Astrocyte (in vitro differentiated cells and primary cell): ENCODE results near the gene LIPJ. TPM values are rescaled to one million over a fixed set of nuclear protein-coding genes. Genes with fewer than 3 reads are reported as not detected.

Experiments used
- DNase-seq: peaks from one replicate; pipeline ENCODE4 v3.0.0-alpha.2; 2010; ENCODE audit warnings: low read depth
- FAIRE-seq: peaks from 2 replicates; lab custom pipeline; 2011; peaks lifted over from hg19 to GRCh38; lab: Jason Lieb, UNC
- H2AFZ ChIP-seq: 2 replicates; pipeline ENCODE4 v1.6.0; 2012; ENCODE audit warnings: low read depth, low read length, inconsistent platforms
- H3K27ac ChIP-seq: 2 replicates; pipeline ENCODE4 v1.5.1; 2011; ENCODE audit warnings: low read depth, low read length, inconsistent platforms
- H3K27me3 ChIP-seq: 2 replicates; pipeline ENCODE4 v1.6.0; 2011; ENCODE audit warnings: low read length, inconsistent platforms; ENCODE audit not compliant: insufficient read depth
- H3K36me3 ChIP-seq: 2 replicates; pipeline ENCODE4 v1.5.1; 2011; ENCODE audit warnings: low read length, inconsistent platforms; ENCODE audit not compliant: insufficient read depth
- H3K4me1 ChIP-seq: 2 replicates; pipeline ENCODE4 v1.5.1; 2011; ENCODE audit warnings: low read length, inconsistent platforms; ENCODE audit not compliant: insufficient read depth
- H3K4me2 ChIP-seq: 2 replicates; pipeline ENCODE4 v1.6.0; 2012; ENCODE audit warnings: low read length, inconsistent platforms
- H3K4me3 ChIP-seq: 2 replicates; pipeline ENCODE4 v1.5.1; 2011; ENCODE audit warnings: low read depth, mild to moderate bottlenecking, low read length, inconsistent platforms; ENCODE audit not compliant: insufficient read depth
- H3K79me2 ChIP-seq: 2 replicates; pipeline ENCODE4 v1.6.0; 2012; ENCODE audit warnings: mild to moderate bottlenecking, low read length, inconsistent platforms; ENCODE audit not compliant: insufficient read depth
- H3K9ac ChIP-seq: 2 replicates; pipeline ENCODE4 v1.6.0; 2012; ENCODE audit warnings: mild to moderate bottlenecking, low read length, inconsistent platforms
- H3K9me3 ChIP-seq: 2 replicates; pipeline ENCODE4 v1.5.1; 2012; ENCODE audit warnings: low read depth, mild to moderate bottlenecking, low read length, inconsistent platforms; ENCODE audit not compliant: insufficient read depth
- H4K20me1 ChIP-seq: 2 replicates; pipeline ENCODE4 v1.6.0; 2012; ENCODE audit warnings: low read length, inconsistent platforms; ENCODE audit not compliant: insufficient read depth
- H3K27ac Mint-ChIP-seq: one replicate; pipeline ENCODE4 v1.8.0; 2021; ENCODE audit warnings: mild to moderate bottlenecking, mixed read lengths; ENCODE audit not compliant: unreplicated experiment
- H3K27me3 Mint-ChIP-seq: one replicate; pipeline ENCODE4 v1.8.0; 2021; ENCODE audit warnings: low read depth, mixed read lengths; ENCODE audit not compliant: unreplicated experiment
- H3K36me3 Mint-ChIP-seq: one replicate; pipeline ENCODE4 v1.8.0; 2021; ENCODE audit warnings: low read depth, mixed read lengths; ENCODE audit not compliant: unreplicated experiment
- H3K4me1 Mint-ChIP-seq: one replicate; pipeline ENCODE4 v1.8.0; 2021; ENCODE audit warnings: low read depth, mixed read lengths; ENCODE audit not compliant: unreplicated experiment
- H3K4me3 Mint-ChIP-seq: one replicate; pipeline ENCODE4 v1.8.0; 2021; ENCODE audit warnings: mild to moderate bottlenecking, moderate library complexity, mixed read lengths; ENCODE audit not compliant: unreplicated experiment
- H3K9me3 Mint-ChIP-seq: one replicate; pipeline ENCODE4 v1.8.0; 2021; ENCODE audit warnings: mild to moderate bottlenecking, mixed read lengths; ENCODE audit not compliant: unreplicated experiment
- EZH2 ChIP-seq: IDR thresholded peaks from 2 replicates; pipeline ENCODE4 v1.6.1; 2012; ENCODE audit warnings: mild to moderate bottlenecking, low read length, inconsistent platforms; ENCODE audit not compliant: insufficient read depth
- total RNA-seq: library from RNA; stranded (reverse); gene quantifications from 2 replicates; pipeline ENCODE4 v1.2.1, GENCODE V29; 2021
- TF ChIP-seq, protein P1 (sequence below): IDR thresholded peaks from 2 replicates; pipeline ENCODE4 v1.5.1; 2011; ENCODE audit warnings: low read depth, mild to moderate bottlenecking, inconsistent platforms, low read length, moderate library complexity; ENCODE audit not compliant: insufficient read depth

Gene LIPJ
- total RNA-seq, 1 donor from 2014 or later, result not detected

DNA sequence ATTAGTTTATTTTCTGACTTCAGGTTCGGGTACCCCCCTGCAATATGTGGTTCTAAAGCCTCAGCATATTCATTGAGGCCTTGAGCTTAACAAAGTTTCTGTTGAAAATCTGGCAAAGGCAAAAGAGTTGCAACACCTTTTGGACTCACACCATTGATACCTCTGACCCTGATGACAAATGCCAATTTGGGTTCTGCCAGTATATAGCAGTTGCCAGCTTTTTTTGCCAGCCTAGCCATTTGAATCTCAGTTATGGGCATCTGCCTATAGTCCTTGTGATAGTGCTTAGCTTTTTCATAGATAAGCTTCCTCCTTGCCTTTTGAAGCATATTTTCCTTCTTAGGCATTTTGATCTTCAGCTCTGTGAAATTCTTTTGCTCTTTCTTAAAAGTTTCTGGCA lies 31.9 kb downstream of the LIPJ start:
- no peaks in the 10 kb centered on the region for H3K27me3 Mint-ChIP-seq
- Histone ChIP-seq H3K4me3 (no peak overlapping the region), H3K36me3 (no peaks in the 10 kb centered on the region), H3K79me2 (no peaks in the 10 kb centered on the region), H3K4me1 (no peaks in the 10 kb centered on the region), H3K27me3 (no peaks in the 10 kb centered on the region), H3K9ac (no peak overlapping the region), H3K9me3 (no peaks in the 10 kb centered on the region), H4K20me1 (no peaks in the 10 kb centered on the region), H3K27ac (no peak overlapping the region), H2AFZ (no peak overlapping the region), H3K4me2 (no peak overlapping the region)
- peaks cover 3% of the 10 kb centered on the region for H3K9me3 Mint-ChIP-seq
- DNase-seq, result no peak
- H3K36me3 Mint-ChIP-seq, result no peaks in the 10 kb centered on the region
- no peak for FAIRE-seq
- TF ChIP-seq EZH2, result no peak
- TF ChIP-seq, protein P1, sequence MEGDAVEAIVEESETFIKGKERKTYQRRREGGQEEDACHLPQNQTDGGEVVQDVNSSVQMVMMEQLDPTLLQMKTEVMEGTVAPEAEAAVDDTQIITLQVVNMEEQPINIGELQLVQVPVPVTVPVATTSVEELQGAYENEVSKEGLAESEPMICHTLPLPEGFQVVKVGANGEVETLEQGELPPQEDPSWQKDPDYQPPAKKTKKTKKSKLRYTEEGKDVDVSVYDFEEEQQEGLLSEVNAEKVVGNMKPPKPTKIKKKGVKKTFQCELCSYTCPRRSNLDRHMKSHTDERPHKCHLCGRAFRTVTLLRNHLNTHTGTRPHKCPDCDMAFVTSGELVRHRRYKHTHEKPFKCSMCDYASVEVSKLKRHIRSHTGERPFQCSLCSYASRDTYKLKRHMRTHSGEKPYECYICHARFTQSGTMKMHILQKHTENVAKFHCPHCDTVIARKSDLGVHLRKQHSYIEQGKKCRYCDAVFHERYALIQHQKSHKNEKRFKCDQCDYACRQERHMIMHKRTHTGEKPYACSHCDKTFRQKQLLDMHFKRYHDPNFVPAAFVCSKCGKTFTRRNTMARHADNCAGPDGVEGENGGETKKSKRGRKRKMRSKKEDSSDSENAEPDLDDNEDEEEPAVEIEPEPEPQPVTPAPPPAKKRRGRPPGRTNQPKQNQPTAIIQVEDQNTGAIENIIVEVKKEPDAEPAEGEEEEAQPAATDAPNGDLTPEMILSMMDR, result no peak
- no peaks in the 10 kb centered on the region for H3K4me1 Mint-ChIP-seq
- no peak overlapping the region for H3K4me3 Mint-ChIP-seq
- H3K27ac Mint-ChIP-seq, result no peak overlapping the region

DNA sequence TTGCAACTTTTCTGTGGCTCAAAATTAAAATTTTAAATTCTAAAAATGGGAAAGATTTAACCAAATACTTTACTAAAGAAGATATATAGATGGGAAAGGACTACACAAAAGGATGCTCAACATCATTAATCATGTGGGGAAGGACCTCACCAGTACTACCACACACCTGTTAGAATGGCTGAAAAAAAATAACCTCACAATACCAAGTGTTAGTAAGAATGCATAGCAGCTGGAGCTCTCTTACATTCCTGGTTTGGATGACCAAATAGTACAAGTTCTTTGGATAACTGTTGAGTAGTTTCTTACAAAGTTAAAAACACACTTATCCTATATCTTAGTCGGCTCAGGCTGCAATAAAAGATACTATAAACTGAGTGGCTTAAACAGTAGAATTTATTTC lies 33.9 kb downstream of the LIPJ start:
- Histone ChIP-seq H3K4me2 (no peak overlapping the region), H3K4me1 (no peaks in the 10 kb centered on the region), H3K4me3 (no peak overlapping the region), H3K9me3 (no peaks in the 10 kb centered on the region), H4K20me1 (no peaks in the 10 kb centered on the region), H3K27ac (no peak overlapping the region), H2AFZ (no peak overlapping the region), H3K36me3 (no peaks in the 10 kb centered on the region), H3K9ac (no peak overlapping the region), H3K27me3 (no peaks in the 10 kb centered on the region), H3K79me2 (no peaks in the 10 kb centered on the region)
- DNase-seq, result no peak
- Mint-ChIP-seq H3K4me1 (no peaks in the 10 kb centered on the region), H3K27me3 (no peaks in the 10 kb centered on the region), H3K9me3 (peaks cover 3% of the 10 kb centered on the region), H3K36me3 (no peaks in the 10 kb centered on the region), H3K27ac (no peak overlapping the region), H3K4me3 (no peak overlapping the region)
- TF ChIP-seq, protein P1, result no peak
- no peak for TF ChIP-seq EZH2
- no peak for FAIRE-seq

DNA sequence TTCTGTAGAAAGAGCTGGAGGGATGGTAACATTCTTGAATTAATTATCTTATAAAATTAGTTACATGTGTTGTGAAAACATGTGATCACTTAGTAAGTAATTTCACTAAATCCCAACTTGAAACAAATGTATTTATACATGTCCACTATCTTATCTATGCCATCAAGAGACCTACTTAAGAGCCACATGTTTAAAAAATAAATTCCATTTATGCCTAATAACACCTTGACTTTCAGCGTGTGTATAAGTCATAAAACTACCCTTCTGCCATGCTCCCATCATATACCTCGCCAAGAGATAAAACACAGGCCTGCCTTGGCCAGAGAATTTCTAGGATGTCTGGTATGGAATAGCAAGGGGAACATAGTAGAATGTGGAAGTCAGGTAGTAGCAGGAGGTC lies 37.3 kb downstream of the LIPJ start:
- Mint-ChIP-seq H3K4me3 (no peak overlapping the region), H3K36me3 (no peaks in the 10 kb centered on the region), H3K27ac (no peak overlapping the region), H3K9me3 (peaks cover 7% of the 10 kb centered on the region), H3K4me1 (no peaks in the 10 kb centered on the region), H3K27me3 (no peaks in the 10 kb centered on the region)
- no peak overlapping the region for H3K27ac ChIP-seq
- H3K9ac ChIP-seq, result no peak overlapping the region
- TF ChIP-seq EZH2, result no peak
- TF ChIP-seq, protein P1, result no peak
- H4K20me1 ChIP-seq, result no peaks in the 10 kb centered on the region
- FAIRE-seq, result no peak
- H3K27me3 ChIP-seq, result no peaks in the 10 kb centered on the region
- no peaks in the 10 kb centered on the region for H3K36me3 ChIP-seq
- no peaks in the 10 kb centered on the region for H3K4me1 ChIP-seq
- H3K4me3 ChIP-seq, result no peak overlapping the region
- H3K79me2 ChIP-seq, result no peaks in the 10 kb centered on the region
- no peak overlapping the region for H2AFZ ChIP-seq
- H3K4me2 ChIP-seq, result no peak overlapping the region
- H3K9me3 ChIP-seq, result no peaks in the 10 kb centered on the region
- DNase-seq, result no peak
